Transverse colon (tissue), 4 donors: ENCODE data around the gene NRF1.

Experiments used
- CTCF ChIP-seq, 5 experiments: fragments of 200-600 bp in 3 of 5; fragments of 450-650 bp in 2 of 5; sonication (generic) in 3 of 5; IDR thresholded peaks; 1 replicate in 2 of 5; 2 replicates in 3 of 5; pipeline ENCODE4 v1.5.1; 2016 to 2017; ENCODE audit warnings: antibody characterized with exemption in 5 of 5, inconsistent platforms in 3 of 5, mild to moderate bottlenecking in 2 of 5, moderate library complexity in 1 of 5
- POLR2AphosphoS5 ChIP-seq, 3 donors: sonication (generic); formaldehyde crosslinking; IDR thresholded peaks; one replicate each; pipeline ENCODE4 v1.6.1; 2016; ENCODE audit warnings: antibody characterized with exemption in 3 of 3

- no peak for TF ChIP-seq CTCF (IDR thresholded peaks at IDR 0.05)
- TF ChIP-seq POLR2AphosphoS5 (IDR thresholded peaks at IDR 0.05), result no peak
These were observed 170.7 kb downstream of the NRF1 start for GRCh38 chr7:129781928-129782817.
